Kidney epithelial cell (primary cell): Measurements from ENCODE around the gene CNIH3. TPM values are rescaled to one million over a fixed set of nuclear protein-coding genes. Genes with fewer than 3 reads are reported as not detected.

ENCODE experiments used
- DNase-seq: peaks from one replicate; pipeline ENCODE4 v3.0.0-alpha.2; 2010; ENCODE audit warnings: low read depth
- H3K27me3 ChIP-seq: 2 replicates; pipeline ENCODE4 v1.6.0; 2011; ENCODE audit warnings: low read length; ENCODE audit not compliant: control insufficient read depth, insufficient read depth
- H3K36me3 ChIP-seq: 2 replicates; pipeline ENCODE4 v1.5.1; 2011; ENCODE audit warnings: low read length; ENCODE audit not compliant: control insufficient read depth, insufficient read depth
- H3K4me3 ChIP-seq: 2 replicates; pipeline ENCODE4 v1.5.1; 2011; ENCODE audit warnings: low read depth, mild to moderate bottlenecking, control low read depth, low read length
- CTCF ChIP-seq: IDR thresholded peaks from 2 replicates; pipeline ENCODE4 v1.5.1; 2011; ENCODE audit warnings: mild to moderate bottlenecking, moderate library complexity, low read length, control low read depth, inconsistent platforms; ENCODE audit not compliant: insufficient read depth, poor library complexity, severe bottlenecking
- total RNA-seq: library from RNA; depleted of rRNA; stranded (reverse); fragments of >200 nt; gene quantifications from 2 replicates; pipeline ENCODE4 v1.2.3, GENCODE V29; 2015

Gene CNIH3
- total RNA-seq, 1 donor from 2014 or later, result 4.2 TPM

GRCh38 chr1:224583774-224584173 lies 32.3 kb upstream of the CNIH3 start:
- Histone ChIP-seq H3K4me3 (no peak overlapping the region), H3K36me3 (no peaks in the 10 kb centered on the region), H3K27me3 (no peaks in the 10 kb centered on the region)
- no peak for DNase-seq
- TF ChIP-seq CTCF, result no peak

DNA sequence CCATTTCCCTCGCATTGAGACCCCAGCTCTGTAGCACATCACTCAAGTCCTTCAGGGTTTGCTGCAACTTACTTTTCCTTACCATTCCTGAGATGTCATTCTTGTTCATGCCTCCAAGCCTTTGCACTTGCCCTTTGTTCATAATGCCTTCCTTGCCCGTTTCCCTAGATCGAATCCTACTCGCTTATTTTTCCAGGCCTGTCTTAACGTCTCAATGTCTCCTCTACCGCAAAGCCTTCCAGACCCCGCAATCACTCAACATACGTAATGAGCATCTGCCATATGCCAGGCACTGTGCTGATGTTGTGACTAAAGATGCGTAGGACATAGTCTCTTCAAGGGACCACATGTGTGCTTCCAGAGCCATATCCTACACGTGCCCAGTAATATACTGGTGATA lies 31.1 kb upstream of the CNIH3 start:
- Histone ChIP-seq H3K27me3 (no peaks in the 10 kb centered on the region), H3K4me3 (no peak overlapping the region), H3K36me3 (no peaks in the 10 kb centered on the region)
- DNase-seq, result no peak
- no peak for TF ChIP-seq CTCF

DNA sequence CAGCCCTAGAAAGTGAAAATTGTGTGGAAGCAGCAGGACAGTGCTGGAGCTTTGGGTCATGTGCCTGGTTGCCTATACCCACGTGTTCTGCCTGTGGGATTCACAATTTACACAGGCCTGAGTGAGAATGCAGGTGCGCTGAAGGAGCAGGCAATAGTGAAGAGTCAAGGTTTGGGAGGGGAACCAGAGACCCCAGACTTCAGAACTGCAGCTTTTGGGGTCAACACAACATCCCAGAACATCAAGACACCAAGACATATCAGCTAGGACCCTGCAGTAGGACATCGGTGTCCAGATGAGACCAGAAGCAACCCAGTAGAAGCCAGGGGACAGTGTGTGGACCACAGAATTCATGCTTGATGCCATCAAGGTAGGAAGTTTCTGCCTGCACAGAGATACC lies 29.1 kb upstream of the CNIH3 start:
- H3K27me3 ChIP-seq, result no peaks in the 10 kb centered on the region
- TF ChIP-seq CTCF, result no peak
- H3K4me3 ChIP-seq, result no peak overlapping the region
- no peaks in the 10 kb centered on the region for H3K36me3 ChIP-seq
- no peak for DNase-seq

DNA sequence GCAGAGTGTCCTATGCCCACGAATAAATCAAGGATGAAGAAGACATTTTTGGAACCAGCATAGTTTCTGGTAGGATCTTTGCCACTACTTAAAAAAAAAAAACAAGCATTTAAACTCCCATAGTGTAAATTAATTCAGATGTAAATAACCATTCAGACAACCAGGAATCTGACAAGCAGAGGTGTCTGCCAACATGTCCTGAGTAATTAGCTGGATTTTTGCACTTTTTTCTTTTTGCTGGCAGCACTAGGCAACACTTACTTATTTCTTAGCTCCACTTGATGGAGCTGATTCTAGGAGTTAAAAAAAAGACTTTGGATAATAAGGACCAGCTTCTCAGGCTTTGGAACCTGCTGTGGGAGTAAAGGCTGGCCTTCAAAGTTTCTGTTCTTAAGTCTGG lies 27.6 kb upstream of the CNIH3 start:
- Histone ChIP-seq H3K27me3 (no peaks in the 10 kb centered on the region), H3K36me3 (no peaks in the 10 kb centered on the region), H3K4me3 (no peak overlapping the region)
- DNase-seq, result no peak
- TF ChIP-seq CTCF, result no peak

DNA sequence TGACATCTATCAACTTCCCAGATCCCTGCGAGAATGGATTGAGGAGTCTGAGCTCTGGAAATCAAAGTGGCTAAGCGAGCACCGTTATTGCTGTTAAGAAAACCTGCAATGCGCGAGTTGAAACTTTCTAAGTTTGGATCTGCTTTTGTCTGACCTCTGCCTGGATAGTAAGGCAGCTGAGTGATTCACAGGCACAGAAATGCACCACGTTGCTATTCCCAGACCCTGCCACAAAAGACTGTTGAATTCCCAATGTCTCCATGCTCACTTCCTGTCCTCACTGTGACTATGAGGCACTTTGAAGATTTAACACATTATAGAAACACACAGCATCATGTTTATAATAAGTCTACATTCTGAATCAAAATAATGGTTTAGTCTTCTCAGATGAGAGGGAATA lies 27.1 kb upstream of the CNIH3 start:
- DNase-seq, result no peak
- no peak for TF ChIP-seq CTCF
- Histone ChIP-seq H3K27me3 (no peaks in the 10 kb centered on the region), H3K36me3 (no peaks in the 10 kb centered on the region), H3K4me3 (no peak overlapping the region)

DNA sequence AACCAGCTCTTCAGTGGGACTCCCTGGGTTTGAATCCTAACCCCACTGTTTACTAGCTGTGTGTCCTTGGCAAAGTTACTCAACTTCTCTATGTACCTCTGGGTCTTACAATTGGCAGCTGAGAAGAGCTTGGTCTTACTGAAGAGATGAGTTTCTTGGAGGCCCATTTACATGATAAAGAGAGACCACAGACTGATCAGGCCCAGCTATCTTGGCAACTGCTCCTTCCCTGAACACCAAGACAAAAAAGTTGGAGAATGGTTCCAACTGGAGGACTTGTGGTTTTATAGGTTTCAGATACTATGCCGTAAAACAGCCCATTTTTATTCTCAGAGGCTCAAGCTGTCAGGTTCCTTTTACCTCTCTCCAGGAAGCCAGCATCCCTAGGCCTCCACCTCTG lies 24.8 kb upstream of the CNIH3 start:
- no peak for TF ChIP-seq CTCF
- DNase-seq, result no peak
- Histone ChIP-seq H3K36me3 (no peaks in the 10 kb centered on the region), H3K4me3 (no peak overlapping the region), H3K27me3 (no peaks in the 10 kb centered on the region)
